Effector memory CD4-positive, alpha-beta T cell (primary cell): ENCODE results near the gene ULK4.

Source experiments
- DNase-seq, 3 donors: peaks; one replicate each; pipeline ENCODE4 v3.0.0-alpha.2; 2020
- H3K27ac ChIP-seq: 2 replicates; pipeline ENCODE4 v1.7.0; 2013; ENCODE audit warnings: mild to moderate bottlenecking, low read length, moderate library complexity; ENCODE audit not compliant: insufficient read depth, poor library complexity, severe bottlenecking
- H3K27me3 ChIP-seq: replicated peaks from 2 replicates; pipeline ENCODE4 v1.7.0; 2013; ENCODE audit warnings: mild to moderate bottlenecking, low read length; ENCODE audit not compliant: insufficient read depth, control insufficient read depth, poor library complexity, severe bottlenecking
- H3K36me3 ChIP-seq: 2 replicates; pipeline ENCODE4 v1.7.0; 2013; ENCODE audit warnings: mild to moderate bottlenecking, low read length, moderate library complexity; ENCODE audit not compliant: control insufficient read depth, insufficient read depth
- H3K4me1 ChIP-seq: 2 replicates; pipeline ENCODE4 v1.7.0; 2013; ENCODE audit warnings: low read length, mild to moderate bottlenecking; ENCODE audit not compliant: control insufficient read depth, insufficient read depth, poor library complexity, severe bottlenecking
- H3K4me3 ChIP-seq: 2 replicates; pipeline ENCODE4 v1.7.0; 2013; ENCODE audit warnings: low read length, low read depth, mild to moderate bottlenecking; ENCODE audit not compliant: insufficient read depth, poor library complexity, severe bottlenecking
- H3K9me3 ChIP-seq: 2 replicates; pipeline ENCODE4 v1.7.0; 2013; ENCODE audit warnings: mild to moderate bottlenecking, low read length, moderate library complexity; ENCODE audit not compliant: control insufficient read depth

Gene ULK4

DNA sequence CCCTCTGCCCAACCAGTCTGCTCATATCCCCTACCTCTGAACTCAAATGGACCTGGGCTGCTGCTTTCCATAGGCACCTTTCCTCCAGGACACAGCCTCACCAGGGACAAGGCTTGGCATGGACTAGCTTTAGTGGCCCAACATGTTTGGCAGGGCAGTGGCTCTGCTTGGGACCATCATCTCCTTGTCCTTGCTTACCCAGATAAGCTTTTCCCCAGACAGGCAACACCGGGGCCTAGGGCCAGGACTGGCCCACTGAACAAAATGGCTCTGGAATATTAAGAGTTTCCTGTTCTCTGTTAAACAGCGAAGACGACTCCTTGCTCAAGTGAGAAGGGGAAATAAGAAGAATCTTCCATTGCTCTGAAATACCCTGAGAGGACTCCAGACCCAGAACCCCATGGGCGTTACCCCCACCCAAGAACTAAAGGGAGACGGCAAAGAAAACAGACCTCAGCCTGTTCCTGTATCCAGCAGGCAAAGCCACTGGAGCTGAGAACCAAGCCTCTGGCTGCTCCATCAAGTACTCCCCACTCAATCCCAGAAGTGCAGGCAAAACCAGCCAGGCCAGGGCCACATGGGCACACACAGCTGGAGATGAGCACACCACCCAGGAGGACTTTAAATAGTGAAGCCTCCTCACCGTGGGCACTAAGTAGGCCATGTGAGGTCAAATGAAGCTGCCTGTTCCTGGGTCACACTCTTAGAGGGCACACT, 717.1 kb downstream of the ULK4 start:
- Histone ChIP-seq H3K4me1 (no peaks in the 10 kb centered on the region), H3K27me3 (no peaks in the 10 kb centered on the region), H3K9me3 (no peaks in the 10 kb centered on the region), H3K4me3 (no peak overlapping the region), H3K27ac (no peak overlapping the region), H3K36me3 (peaks cover 3% of the 10 kb centered on the region)
- no peak for DNase-seq

- H3K4me3 ChIP-seq = no peak overlapping the region
- no peak overlapping the region for H3K27ac ChIP-seq
- DNase-seq = no peak
- no peaks in the 10 kb centered on the region for H3K4me1 ChIP-seq
- peaks cover 19% of the 10 kb centered on the region for H3K36me3 ChIP-seq
- H3K9me3 ChIP-seq = no peaks in the 10 kb centered on the region
- H3K27me3 ChIP-seq = no peaks in the 10 kb centered on the region
These were observed 718.7 kb downstream of the ULK4 start for GRCh38 chr3:41243183-41243582.

DNA sequence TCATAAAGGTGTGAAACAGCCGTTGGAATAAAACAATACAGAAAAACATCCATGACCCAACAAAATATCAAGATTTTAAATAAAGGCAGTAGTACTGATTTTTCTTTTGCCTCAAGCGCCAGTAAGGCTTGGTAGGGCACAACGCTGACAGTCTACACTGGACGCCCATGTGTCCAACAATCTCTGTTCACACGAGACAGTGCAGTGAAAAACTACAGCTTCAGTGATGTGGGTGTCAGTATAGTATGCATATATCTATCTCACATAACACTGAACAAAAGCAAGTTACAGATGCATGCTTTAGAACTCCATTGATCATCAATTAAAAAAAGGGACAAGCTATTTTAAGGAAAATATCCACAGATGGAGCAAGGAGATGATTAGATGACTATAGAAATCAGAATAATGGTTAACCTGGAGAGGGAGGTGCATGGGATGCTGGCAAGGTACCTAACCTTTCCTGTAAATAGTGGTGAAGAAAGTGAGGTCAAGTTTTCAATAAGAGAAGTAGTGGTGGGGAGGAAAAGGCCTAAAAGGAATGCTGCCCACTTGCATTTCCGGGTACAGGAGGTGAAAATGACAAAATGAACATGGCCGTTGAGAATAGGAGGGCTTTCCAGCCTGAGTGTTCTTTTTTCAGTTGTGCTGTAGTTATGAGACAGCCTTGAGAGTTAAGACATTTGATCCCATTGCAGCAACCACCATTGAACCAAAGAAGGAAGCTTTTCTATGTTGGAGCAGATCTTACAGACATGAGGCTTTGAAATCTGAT, 719.9 kb downstream of the ULK4 start:
- H3K4me1 ChIP-seq = no peaks in the 10 kb centered on the region
- no peak for DNase-seq
- H3K36me3 ChIP-seq = peaks cover 31% of the 10 kb centered on the region
- H3K27me3 ChIP-seq = no peaks in the 10 kb centered on the region
- no peak overlapping the region for H3K27ac ChIP-seq
- H3K9me3 ChIP-seq = no peaks in the 10 kb centered on the region
- no peak overlapping the region for H3K4me3 ChIP-seq

GRCh38 chr3:41241161-41241560, 720.7 kb downstream of the ULK4 start:
- peaks cover 39% of the 10 kb centered on the region for H3K36me3 ChIP-seq
- no peaks in the 10 kb centered on the region for H3K27me3 ChIP-seq
- H3K27ac ChIP-seq = no peak overlapping the region
- DNase-seq = no peak
- no peak overlapping the region for H3K4me3 ChIP-seq
- H3K9me3 ChIP-seq = no peaks in the 10 kb centered on the region
- no peaks in the 10 kb centered on the region for H3K4me1 ChIP-seq

DNA sequence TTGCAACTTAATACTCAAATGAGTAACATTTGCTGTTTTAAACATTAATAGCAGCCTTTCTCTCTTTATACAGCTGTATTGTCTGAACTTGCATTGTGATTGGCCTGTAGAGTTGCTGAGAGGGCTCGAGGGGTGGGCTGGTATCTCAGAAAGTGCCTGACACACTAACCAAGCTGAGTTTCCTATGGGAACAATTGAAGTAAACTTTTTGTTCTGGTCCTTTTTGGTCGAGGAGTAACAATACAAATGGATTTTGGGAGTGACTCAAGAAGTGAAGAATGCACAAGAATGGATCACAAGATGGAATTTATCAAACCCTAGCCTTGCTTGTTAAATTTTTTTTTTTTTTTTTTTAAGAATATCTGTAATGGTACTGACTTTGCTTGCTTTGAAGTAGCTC, 722.3 kb downstream of the ULK4 start:
- Histone ChIP-seq H3K27me3 (no peaks in the 10 kb centered on the region), H3K4me3 (no peak overlapping the region), H3K36me3 (peaks cover 55% of the 10 kb centered on the region), H3K27ac (no peak overlapping the region), H3K4me1 (no peaks in the 10 kb centered on the region), H3K9me3 (no peaks in the 10 kb centered on the region)
- DNase-seq = no peak

DNA sequence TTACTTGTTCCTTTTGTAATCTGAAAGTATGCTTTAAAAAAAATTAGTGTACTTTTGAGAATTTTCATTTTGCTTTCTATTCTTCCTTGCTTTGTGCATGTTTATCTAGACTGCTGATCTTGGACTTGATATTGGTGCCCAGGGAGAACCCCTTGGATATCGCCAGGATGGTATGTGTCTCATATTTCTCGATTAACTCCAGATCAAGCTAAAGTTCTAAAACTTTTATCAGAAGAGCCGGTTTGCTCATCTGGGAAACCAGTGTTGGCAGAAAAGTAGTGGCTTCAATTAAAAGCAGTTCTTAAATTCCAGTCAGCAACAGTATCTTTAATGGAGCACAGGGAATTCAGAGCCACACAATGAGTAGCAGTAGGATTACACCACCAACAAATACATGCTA, 724.0 kb downstream of the ULK4 start:
- H3K36me3 ChIP-seq = peaks cover 72% of the 10 kb centered on the region

GRCh38 chr3:41236228-41236627, 725.7 kb downstream of the ULK4 start:
- H3K27ac ChIP-seq = no peak overlapping the region
- no peaks in the 10 kb centered on the region for H3K27me3 ChIP-seq
- peaks cover 87% of the 10 kb centered on the region for H3K36me3 ChIP-seq
- H3K4me1 ChIP-seq = no peaks in the 10 kb centered on the region
- no peak for DNase-seq
- no peaks in the 10 kb centered on the region for H3K9me3 ChIP-seq
- H3K4me3 ChIP-seq = no peak overlapping the region

More for the DNA sequence above, 724.0 kb downstream of the ULK4 start:
- no peaks in the 10 kb centered on the region for H3K27me3 ChIP-seq
- no peaks in the 10 kb centered on the region for H3K4me1 ChIP-seq
- no peak for DNase-seq
- no peaks in the 10 kb centered on the region for H3K9me3 ChIP-seq
- no peak overlapping the region for H3K27ac ChIP-seq
- no peak overlapping the region for H3K4me3 ChIP-seq

- Histone ChIP-seq H3K9me3 (no peaks in the 10 kb centered on the region), H3K36me3 (peaks cover 95% of the 10 kb centered on the region), H3K27ac (no peak overlapping the region), H3K27me3 (no peaks in the 10 kb centered on the region), H3K4me1 (no peaks in the 10 kb centered on the region), H3K4me3 (no peak overlapping the region)
- no peak for DNase-seq
These were observed 726.8 kb downstream of the ULK4 start for GRCh38 chr3:41234823-41235721.

- Histone ChIP-seq H3K27me3 (no peaks in the 10 kb centered on the region), H3K27ac (no peak overlapping the region), H3K4me1 (peaks cover 4% of the 10 kb centered on the region), H3K4me3 (no peak overlapping the region), H3K36me3 (peaks cover 42% of the 10 kb centered on the region), H3K9me3 (no peaks in the 10 kb centered on the region)
- DNase-seq = no peak
These were observed 737.6 kb downstream of the ULK4 start for GRCh38 chr3:41224120-41224806.
